ENCODE data around the gene GNB1L. TPM values are rescaled to one million over a fixed set of nuclear protein-coding genes. Genes with fewer than 3 reads are reported as not detected.

GNB1L gene
- total RNA-seq, 1 donor from 2014 or later, result 9.9 TPM

DNA sequence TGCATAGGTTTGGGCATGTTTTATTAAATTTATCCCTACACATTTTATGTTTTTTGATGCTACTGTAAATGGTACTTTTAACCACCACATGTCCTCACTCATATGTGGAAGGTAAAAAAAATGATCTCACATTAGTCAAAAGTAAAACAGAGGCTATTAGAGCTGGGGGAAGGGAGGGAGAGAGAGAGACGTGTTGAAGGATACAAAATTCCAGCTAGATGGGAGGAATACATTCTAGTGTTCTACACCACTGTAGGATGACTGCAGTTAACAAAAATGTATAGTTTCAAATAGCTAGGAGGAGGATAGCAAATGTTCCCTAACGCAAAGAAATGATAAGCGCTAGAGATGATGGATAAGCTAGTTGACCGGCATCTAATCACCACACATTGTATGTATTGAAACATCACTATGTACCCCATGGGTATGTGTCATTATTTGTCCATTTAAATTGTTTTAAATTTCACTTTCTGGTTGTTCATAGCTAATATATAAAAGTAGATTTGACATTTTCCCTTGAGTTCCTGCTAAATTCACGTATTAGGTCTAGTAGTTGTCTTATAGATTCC lies 9.9 kb upstream of the GNB1L start:
- Mint-ChIP-seq H3K36me3 (peaks cover 5% of the 10 kb centered on the region), H3K27ac (peak overlapping the region; percentile 11), H3K9me3 (peaks cover 3% of the 10 kb centered on the region), H3K4me1 (peaks cover 12% of the 10 kb centered on the region), H3K4me3 (no peak overlapping the region), H3K27me3 (ENCODE audit: low read depth) (no peaks in the 10 kb centered on the region)
- TF ChIP-seq, protein P1, sequence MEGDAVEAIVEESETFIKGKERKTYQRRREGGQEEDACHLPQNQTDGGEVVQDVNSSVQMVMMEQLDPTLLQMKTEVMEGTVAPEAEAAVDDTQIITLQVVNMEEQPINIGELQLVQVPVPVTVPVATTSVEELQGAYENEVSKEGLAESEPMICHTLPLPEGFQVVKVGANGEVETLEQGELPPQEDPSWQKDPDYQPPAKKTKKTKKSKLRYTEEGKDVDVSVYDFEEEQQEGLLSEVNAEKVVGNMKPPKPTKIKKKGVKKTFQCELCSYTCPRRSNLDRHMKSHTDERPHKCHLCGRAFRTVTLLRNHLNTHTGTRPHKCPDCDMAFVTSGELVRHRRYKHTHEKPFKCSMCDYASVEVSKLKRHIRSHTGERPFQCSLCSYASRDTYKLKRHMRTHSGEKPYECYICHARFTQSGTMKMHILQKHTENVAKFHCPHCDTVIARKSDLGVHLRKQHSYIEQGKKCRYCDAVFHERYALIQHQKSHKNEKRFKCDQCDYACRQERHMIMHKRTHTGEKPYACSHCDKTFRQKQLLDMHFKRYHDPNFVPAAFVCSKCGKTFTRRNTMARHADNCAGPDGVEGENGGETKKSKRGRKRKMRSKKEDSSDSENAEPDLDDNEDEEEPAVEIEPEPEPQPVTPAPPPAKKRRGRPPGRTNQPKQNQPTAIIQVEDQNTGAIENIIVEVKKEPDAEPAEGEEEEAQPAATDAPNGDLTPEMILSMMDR (IDR thresholded peaks at IDR 0.05; ENCODE audit: unreplicated experiment), result no peak
- no peak for DNase-seq (ENCODE audit: low spot score in 2 of 2, unreplicated experiment in 2 of 2)

DNA sequence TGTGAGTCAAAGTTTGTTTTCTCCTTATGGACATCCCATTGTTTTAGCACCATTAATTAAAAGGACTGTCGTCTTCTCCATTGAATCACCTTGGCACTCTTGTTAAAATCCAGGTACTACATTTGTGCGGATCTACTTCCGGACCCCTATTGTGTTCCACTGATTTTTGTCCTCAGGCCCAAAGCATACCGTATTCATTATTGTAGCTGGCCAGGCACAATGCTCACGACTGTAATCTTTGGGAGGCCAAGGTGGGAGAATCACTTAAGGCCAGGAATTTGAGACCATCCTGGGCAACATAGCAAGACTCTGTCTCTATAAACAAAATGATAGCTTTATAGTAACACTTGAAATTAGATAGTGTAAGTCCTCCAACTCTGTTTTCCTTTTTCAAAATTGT lies 8.9 kb upstream of the GNB1L start:
- no peak overlapping the region for H3K27ac Mint-ChIP-seq
- H3K4me3 Mint-ChIP-seq, result no peak overlapping the region
- no peak for DNase-seq (ENCODE audit: low spot score in 2 of 2, unreplicated experiment in 2 of 2)
- peaks cover 12% of the 10 kb centered on the region for H3K4me1 Mint-ChIP-seq
- peaks cover 5% of the 10 kb centered on the region for H3K9me3 Mint-ChIP-seq
- no peaks in the 10 kb centered on the region for H3K27me3 Mint-ChIP-seq (ENCODE audit: low read depth)
- H3K36me3 Mint-ChIP-seq, result peaks cover 5% of the 10 kb centered on the region
- TF ChIP-seq, protein P1 (IDR thresholded peaks at IDR 0.05; ENCODE audit: unreplicated experiment), result no peak

DNA sequence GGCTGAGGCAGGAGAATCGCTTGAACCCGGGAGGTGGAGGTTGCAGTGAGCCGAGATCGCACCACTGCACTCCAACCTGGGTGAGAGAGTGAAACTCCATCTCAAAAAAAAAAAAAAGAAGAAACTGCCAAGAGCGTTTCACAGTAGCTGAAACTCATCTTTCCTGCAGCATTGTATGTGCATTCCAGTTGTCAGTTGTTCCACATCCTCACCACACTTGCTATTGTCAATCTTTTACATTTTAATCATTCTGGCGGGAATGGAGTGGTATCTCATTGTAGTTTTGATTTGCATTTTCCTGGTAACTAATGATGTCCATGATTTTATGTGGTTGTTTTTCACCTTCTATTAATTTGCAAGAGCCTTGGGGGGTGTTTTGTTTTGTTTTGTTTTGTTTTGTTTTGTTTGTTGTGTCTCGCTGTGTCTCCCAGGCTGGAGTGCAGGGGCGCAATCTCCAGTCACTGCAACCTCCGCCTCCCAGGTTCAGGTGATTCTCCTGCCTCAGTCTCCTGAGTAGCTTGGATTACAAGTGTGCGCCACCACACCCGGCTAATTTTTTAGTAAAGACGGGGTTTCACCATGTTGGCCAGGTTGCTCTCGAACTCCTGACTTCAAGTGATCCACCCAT lies 8.1 kb upstream of the GNB1L start:
- Mint-ChIP-seq H3K9me3 (peaks cover 5% of the 10 kb centered on the region), H3K4me1 (peaks cover 12% of the 10 kb centered on the region), H3K27ac (no peak overlapping the region), H3K27me3 (ENCODE audit: low read depth) (no peaks in the 10 kb centered on the region), H3K4me3 (no peak overlapping the region), H3K36me3 (peaks cover 5% of the 10 kb centered on the region)
- DNase-seq (ENCODE audit: low spot score in 2 of 2, unreplicated experiment in 2 of 2), result no peak
- TF ChIP-seq, protein P1 (IDR thresholded peaks at IDR 0.05; ENCODE audit: unreplicated experiment), result no peak

DNA sequence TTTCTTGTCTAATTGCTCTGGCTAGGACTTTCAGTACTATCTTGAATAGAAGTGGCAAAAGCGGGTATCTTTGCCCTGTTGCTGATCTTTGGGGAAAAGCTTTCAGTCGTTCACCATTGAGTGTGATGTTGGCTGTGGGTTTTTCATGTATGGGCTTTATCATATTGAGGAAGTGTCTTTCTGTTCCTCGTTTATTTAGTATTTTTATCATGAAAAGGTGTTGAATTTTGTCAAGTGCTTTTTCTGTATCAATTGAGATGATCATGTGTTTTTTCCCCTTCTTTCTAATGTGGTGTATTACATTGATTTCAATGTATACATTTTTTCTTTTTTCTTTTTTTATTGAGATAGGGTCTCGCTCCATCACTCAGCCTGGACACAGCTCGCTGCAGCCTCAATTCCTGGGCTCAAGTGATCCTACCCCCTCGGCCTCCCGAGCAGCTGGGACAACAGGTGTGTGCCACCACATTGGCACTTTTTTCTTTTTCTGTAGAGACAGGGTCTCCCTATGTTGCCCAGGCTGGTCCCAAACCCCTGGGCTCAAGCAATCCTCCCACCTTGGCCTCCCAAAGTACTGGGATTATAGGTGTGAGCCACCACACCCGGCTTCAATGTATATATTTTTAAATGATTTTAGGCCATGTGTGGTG lies 5.3 kb upstream of the GNB1L start:
- Mint-ChIP-seq H3K4me1 (peaks cover 14% of the 10 kb centered on the region), H3K36me3 (peaks cover 5% of the 10 kb centered on the region), H3K27me3 (ENCODE audit: low read depth) (no peaks in the 10 kb centered on the region), H3K27ac (no peak overlapping the region), H3K9me3 (peaks cover 5% of the 10 kb centered on the region), H3K4me3 (no peak overlapping the region)
- no peak for DNase-seq (ENCODE audit: low spot score in 2 of 2, unreplicated experiment in 2 of 2)
- TF ChIP-seq, protein P1 (IDR thresholded peaks at IDR 0.05; ENCODE audit: unreplicated experiment), result no peak

DNA sequence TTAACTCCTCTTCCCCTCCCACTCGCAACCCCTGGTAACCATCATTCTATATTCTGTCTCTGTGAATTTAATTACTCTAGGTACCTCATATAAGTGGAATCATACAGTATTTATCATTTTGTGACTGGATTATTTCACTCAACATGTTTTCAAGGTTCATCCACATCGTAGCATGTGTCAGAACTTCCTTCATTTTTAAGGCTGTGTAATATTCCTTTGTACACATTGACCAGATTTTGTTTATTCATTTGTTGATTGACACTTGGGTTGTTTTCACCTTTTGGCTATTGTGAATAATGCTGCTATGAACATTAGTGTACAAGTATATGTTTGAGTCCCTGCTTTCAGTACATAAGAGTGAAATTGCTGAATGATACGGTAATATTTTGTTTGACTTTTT lies 2.7 kb upstream of the GNB1L start:
- DNase-seq (ENCODE audit: low spot score in 2 of 2, unreplicated experiment in 2 of 2), result no peak
- TF ChIP-seq, protein P1 (IDR thresholded peaks at IDR 0.05; ENCODE audit: unreplicated experiment), result no peak
- Mint-ChIP-seq H3K4me1 (peaks cover 26% of the 10 kb centered on the region), H3K9me3 (peaks cover 5% of the 10 kb centered on the region), H3K27ac (no peak overlapping the region), H3K36me3 (peaks cover 5% of the 10 kb centered on the region), H3K27me3 (ENCODE audit: low read depth) (no peaks in the 10 kb centered on the region), H3K4me3 (no peak overlapping the region)

Measured in mesothelial cell of epicardium (in vitro differentiated cells).